Neural cell (in vitro differentiated cells): ENCODE data around the gene ZBTB37. TPM values are rescaled to one million over a fixed set of nuclear protein-coding genes. Genes with fewer than 3 reads are reported as not detected.
A peak's percentile ranks its signal among the peaks of the same experiment; 100 is the strongest.

Source experiments
- H2AFZ ChIP-seq: fragments of 200-600, 300-800 bp; sonication (generic), shearing (Covaris generic); 2 replicates; pipeline ENCODE4 v1.6.0; 2014; ENCODE audit warnings: low read depth, mild to moderate bottlenecking, antibody characterized with exemption, low read length, moderate library complexity
- H3F3A ChIP-seq: fragments of 200-600 bp; shearing (Covaris generic); 2 replicates; pipeline ENCODE4 v1.6.1; 2016; ENCODE audit warnings: mild to moderate bottlenecking, moderate library complexity, mixed read lengths, antibody characterized with exemption, low read length; ENCODE audit not compliant: insufficient read depth, poor library complexity, severe bottlenecking
- H3K27ac ChIP-seq: fragments of 200-600, 300-800 bp; sonication (generic), shearing (Covaris generic); 2 replicates; pipeline ENCODE4 v1.5.1; 2014; ENCODE audit warnings: mild to moderate bottlenecking, low read length, moderate library complexity
- H3K27me3 ChIP-seq: fragments of 300-800, 200-600 bp; sonication (generic), shearing (Covaris generic); 2 replicates; pipeline ENCODE4 v1.6.0; 2014; ENCODE audit warnings: mild to moderate bottlenecking, low read depth, low read length, moderate library complexity; ENCODE audit not compliant: insufficient read depth
- H3K36me3 ChIP-seq: fragments of 300-800, 200-600 bp; sonication (generic), shearing (Covaris generic); 2 replicates; pipeline ENCODE4 v1.5.1; 2014; ENCODE audit warnings: mild to moderate bottlenecking, antibody characterized with exemption, low read length, moderate library complexity; ENCODE audit not compliant: insufficient read depth
- H3K4me2 ChIP-seq: fragments of 300-800, 200-600 bp; sonication (generic), shearing (Covaris generic); 2 replicates; pipeline ENCODE4 v1.6.0; 2014; ENCODE audit warnings: mild to moderate bottlenecking, low read length
- H3K4me3 ChIP-seq: fragments of 300-800, 200-600 bp; sonication (generic), shearing (Covaris generic); 2 replicates; pipeline ENCODE4 v1.5.1; 2014; ENCODE audit warnings: mild to moderate bottlenecking, low read length, moderate library complexity
- H3K79me2 ChIP-seq: fragments of 200-600 bp; shearing (Covaris generic); replicated peaks from 2 replicates; pipeline ENCODE4 v1.6.0; 2014; ENCODE audit warnings: mild to moderate bottlenecking, low read length, moderate library complexity; ENCODE audit not compliant: insufficient read depth
- H3K9ac ChIP-seq: fragments of 300-800, 200-600 bp; sonication (generic), shearing (Covaris generic); 2 replicates; pipeline ENCODE4 v1.6.1; 2016; ENCODE audit warnings: mild to moderate bottlenecking, low read length, mixed read lengths
- H3K9me2 ChIP-seq: fragments of 200-600 bp; shearing (Covaris generic); 2 replicates; pipeline ENCODE4 v1.6.1; 2016; ENCODE audit warnings: mild to moderate bottlenecking, low read length, mixed read lengths; ENCODE audit not compliant: insufficient read depth
- H3K9me3 ChIP-seq: fragments of 200-600, 300-800 bp; sonication (generic), shearing (Covaris generic); 2 replicates; pipeline ENCODE4 v1.6.1; 2016; ENCODE audit warnings: mild to moderate bottlenecking, mixed run types, low read length, moderate library complexity, mixed read lengths
- H4K20me1 ChIP-seq: fragments of 200-600 bp; shearing (Covaris generic); 2 replicates; pipeline ENCODE4 v1.6.1; 2016; ENCODE audit warnings: mild to moderate bottlenecking, mixed run types; ENCODE audit not compliant: insufficient read depth
- EP300 ChIP-seq: fragments of 450-650 bp; conservative IDR thresholded peaks from 2 replicates; pipeline ENCODE4 v1.6.1; 2014; ENCODE audit warnings: antibody characterized with exemption, mild to moderate bottlenecking, moderate library complexity; ENCODE audit not compliant: poor library complexity, severe bottlenecking
- EZH2 ChIP-seq: fragments of 200-600, 300-800 bp; shearing (Covaris generic), sonication (generic); IDR thresholded peaks from 2 replicates; pipeline ENCODE4 v1.6.1; 2014; ENCODE audit warnings: antibody characterized with exemption, low read length, borderline replicate concordance, mild to moderate bottlenecking; ENCODE audit not compliant: insufficient read depth, poor library complexity, severe bottlenecking
- MXI1 ChIP-seq: fragments of 450-650 bp; conservative IDR thresholded peaks from 2 replicates; pipeline ENCODE4 v1.6.1; 2014; ENCODE audit warnings: antibody characterized with exemption, mild to moderate bottlenecking; ENCODE audit not compliant: poor library complexity, severe bottlenecking
- POLR2AphosphoS5 ChIP-seq: IDR thresholded peaks from 2 replicates; pipeline ENCODE4 v1.6.1; 2012
- RAD21 ChIP-seq: fragments of 450-650 bp; conservative IDR thresholded peaks from 2 replicates; pipeline ENCODE4 v1.6.1; 2014; ENCODE audit warnings: antibody characterized with exemption, mild to moderate bottlenecking, moderate library complexity
- REST ChIP-seq: IDR thresholded peaks from 2 replicates; pipeline ENCODE4 v1.6.1; 2012; ENCODE audit warnings: borderline replicate concordance
- SMC3 ChIP-seq: fragments of 450-650 bp; conservative IDR thresholded peaks from 2 replicates; pipeline ENCODE4 v1.6.1; 2014; ENCODE audit warnings: antibody characterized with exemption, mild to moderate bottlenecking, moderate library complexity; ENCODE audit not compliant: poor library complexity
- TAF1 ChIP-seq: IDR thresholded peaks from 2 replicates; pipeline ENCODE4 v1.6.1; 2012; ENCODE audit warnings: low read depth
- polyA plus RNA-seq: library from polyadenylated mRNA; depleted of rRNA; stranded (reverse); fragments of >200 nt; gene quantifications from 2 replicates; pipeline ENCODE4 v1.2.3, GENCODE V29; 2014
- TF ChIP-seq, protein P1 (sequence below): fragments of 450-650 bp; IDR thresholded peaks from 2 replicates; pipeline ENCODE4 v1.5.1; 2014; ENCODE audit warnings: antibody characterized with exemption, mild to moderate bottlenecking, moderate library complexity; ENCODE audit not compliant: poor library complexity, severe bottlenecking

Gene ZBTB37
- polyA plus RNA-seq, 1 donor from 2014 or later, result 14.6 TPM

- H3K79me2 ChIP-seq, result peaks cover 27% of the 10 kb centered on the region
- H3K9me2 ChIP-seq, result no peaks in the 10 kb centered on the region
- TF ChIP-seq, protein P1, sequence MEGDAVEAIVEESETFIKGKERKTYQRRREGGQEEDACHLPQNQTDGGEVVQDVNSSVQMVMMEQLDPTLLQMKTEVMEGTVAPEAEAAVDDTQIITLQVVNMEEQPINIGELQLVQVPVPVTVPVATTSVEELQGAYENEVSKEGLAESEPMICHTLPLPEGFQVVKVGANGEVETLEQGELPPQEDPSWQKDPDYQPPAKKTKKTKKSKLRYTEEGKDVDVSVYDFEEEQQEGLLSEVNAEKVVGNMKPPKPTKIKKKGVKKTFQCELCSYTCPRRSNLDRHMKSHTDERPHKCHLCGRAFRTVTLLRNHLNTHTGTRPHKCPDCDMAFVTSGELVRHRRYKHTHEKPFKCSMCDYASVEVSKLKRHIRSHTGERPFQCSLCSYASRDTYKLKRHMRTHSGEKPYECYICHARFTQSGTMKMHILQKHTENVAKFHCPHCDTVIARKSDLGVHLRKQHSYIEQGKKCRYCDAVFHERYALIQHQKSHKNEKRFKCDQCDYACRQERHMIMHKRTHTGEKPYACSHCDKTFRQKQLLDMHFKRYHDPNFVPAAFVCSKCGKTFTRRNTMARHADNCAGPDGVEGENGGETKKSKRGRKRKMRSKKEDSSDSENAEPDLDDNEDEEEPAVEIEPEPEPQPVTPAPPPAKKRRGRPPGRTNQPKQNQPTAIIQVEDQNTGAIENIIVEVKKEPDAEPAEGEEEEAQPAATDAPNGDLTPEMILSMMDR, result no peak
- no peaks in the 10 kb centered on the region for H4K20me1 ChIP-seq
- peaks cover 7% of the 10 kb centered on the region for H3F3A ChIP-seq
- peak overlapping the region; percentile 81 for H2AFZ ChIP-seq
- H3K27me3 ChIP-seq, result no peaks in the 10 kb centered on the region
- peaks cover 6% of the 10 kb centered on the region for H3K36me3 ChIP-seq
- peak overlapping the region; percentile 93 for H3K4me3 ChIP-seq
- H3K9me3 ChIP-seq, result no peaks in the 10 kb centered on the region
- H3K27ac ChIP-seq, result peak overlapping the region; percentile 91
- peak overlapping the region; percentile 95 for H3K9ac ChIP-seq
- H3K4me2 ChIP-seq, result peak overlapping the region; percentile 54
Measured at GRCh38 chr1:173869021-173869359, 810 bp downstream of the ZBTB37 start.

GRCh38 chr1:173870252-173871075 lies 2.3 kb downstream of the ZBTB37 start:
- peaks cover 6% of the 10 kb centered on the region for H3K36me3 ChIP-seq
- H3K9me3 ChIP-seq, result no peaks in the 10 kb centered on the region
- no peak overlapping the region for H2AFZ ChIP-seq
- H3K4me2 ChIP-seq, result no peak overlapping the region
- peak overlapping the region; percentile 38 for H3K4me3 ChIP-seq
- H3K9ac ChIP-seq, result no peak overlapping the region
- H3F3A ChIP-seq, result peaks cover 5% of the 10 kb centered on the region
- H3K27ac ChIP-seq, result no peak overlapping the region
- no peaks in the 10 kb centered on the region for H3K9me2 ChIP-seq
- no peaks in the 10 kb centered on the region for H3K27me3 ChIP-seq
- H3K79me2 ChIP-seq, result peaks cover 23% of the 10 kb centered on the region
- TF ChIP-seq MXI1, result no peak
- no peak for TF ChIP-seq RAD21
- no peak for TF ChIP-seq EP300
- TF ChIP-seq POLR2AphosphoS5, result no peak
- no peak for TF ChIP-seq TAF1
- H4K20me1 ChIP-seq, result no peaks in the 10 kb centered on the region

DNA sequence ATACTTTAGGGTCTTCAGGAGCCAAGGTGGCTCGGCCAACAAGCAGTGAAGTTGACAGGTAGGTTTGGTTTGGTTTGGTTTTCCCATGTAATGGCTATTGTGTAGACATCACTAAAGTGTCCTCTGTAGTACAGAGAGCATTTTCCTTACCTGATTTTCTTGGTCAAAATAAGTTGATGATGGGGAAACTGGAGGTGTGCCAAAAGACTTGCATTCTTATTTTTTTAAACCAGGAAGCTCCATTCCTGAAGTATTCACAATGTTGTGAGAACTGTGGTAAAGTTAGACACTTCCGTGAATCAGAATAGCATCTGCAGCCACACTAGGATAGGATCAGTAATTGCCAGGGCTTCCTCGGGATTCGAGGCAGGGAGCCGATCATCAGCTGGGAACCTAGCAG lies 2.9 kb downstream of the ZBTB37 start:
- H3K27ac ChIP-seq, result no peak overlapping the region
- no peak overlapping the region for H3K9ac ChIP-seq
- no peaks in the 10 kb centered on the region for H3K27me3 ChIP-seq
- H3K4me2 ChIP-seq, result no peak overlapping the region
- no peaks in the 10 kb centered on the region for H3K9me2 ChIP-seq
- H2AFZ ChIP-seq, result no peak overlapping the region
- H3K36me3 ChIP-seq, result peaks cover 6% of the 10 kb centered on the region
- TF ChIP-seq REST (no peak), EP300 (no peak), RAD21 (no peak), TAF1 (no peak), EZH2 (no peak), SMC3 (no peak), MXI1 (no peak), POLR2AphosphoS5 (no peak)
- TF ChIP-seq, protein P1, result no peak
- H3K9me3 ChIP-seq, result no peaks in the 10 kb centered on the region
- H4K20me1 ChIP-seq, result no peaks in the 10 kb centered on the region
- H3F3A ChIP-seq, result no peaks in the 10 kb centered on the region
- H3K4me3 ChIP-seq, result peak overlapping the region; percentile 38
- H3K79me2 ChIP-seq, result peaks cover 18% of the 10 kb centered on the region
